Heart left ventricle (tissue), 13 donors: ENCODE measurements around the gene GAS1.

ENCODE experiments used
- POLR2A ChIP-seq, 2 donors: fragments of 450-650 bp; IDR thresholded peaks; one replicate each; pipeline ENCODE4 v1.6.1; 2017; ENCODE audit warnings: antibody characterized with exemption in 2 of 2, mild to moderate bottlenecking in 2 of 2, moderate library complexity in 2 of 2
- TF ChIP-seq, protein P1 (sequence below), 12 donors: fragments of 200-600 bp; sonication (generic) in 4 of 12; IDR thresholded peaks; one replicate each; pipeline versions ENCODE4 v1.5.0 to v1.8.0; 2018 to 2022; ENCODE audit warnings: antibody characterized with exemption in 12 of 12, mild to moderate bottlenecking in 5 of 12
- donor health status: ischemic (EF 13 %, LVEDD 7.1; RV severe dilation, severe dysfunction).
- donor health status: DM: no; HTN: yes; CAD: no.
- donor health status: DM: no; HTN: no; CAD: no.
- donor health status: ischemic (EF 25% LVEDD 6.9; RV normal size, moderate dysfunction).
- donor health status: ischemic (EF 25% LVEDD 5.7; RV mildly dilated, moderate dysfunction).
- donor health status: ischemic (EF 35%, LVEDD 5.7; RV mildly dilated, moderate dysfunction).
- donor health status: nonischemic (EF 11% LVEDD 7.7; RV severe dilation, severe dysfunction).
- donor health status: DM: yes; HTN: yes; CAD: no.
- donor health status: PGD.
- donor health status: ischemic (EF 29% LVEDD 5.4; RV normal size, mild dysfunction).
- donor health status: nonischemic (EF 23%, LVEDD 6.1; RV moderate dilation, normal function).

DNA sequence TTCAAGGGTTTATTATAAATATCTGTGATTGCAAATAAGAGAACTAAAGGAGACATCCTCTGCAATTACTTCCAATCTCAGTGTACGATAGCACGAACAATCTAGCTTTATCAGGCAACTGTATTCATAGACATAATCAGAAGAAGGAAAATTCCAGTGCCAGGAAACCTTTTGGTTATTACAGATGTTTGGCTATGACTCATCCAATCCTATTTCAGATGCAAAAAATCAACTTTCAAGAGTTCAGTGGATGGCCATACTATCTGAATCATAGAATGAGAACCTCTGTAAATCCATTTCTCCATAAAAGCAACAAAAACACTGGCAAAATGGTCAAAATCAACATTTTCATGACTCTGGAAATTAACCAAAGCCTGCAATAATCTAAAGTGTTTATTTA is 37.9 kb downstream of the GAS1 start:
- no peak for TF ChIP-seq POLR2A (IDR thresholded peaks at IDR 0.05)
- TF ChIP-seq, protein P1, sequence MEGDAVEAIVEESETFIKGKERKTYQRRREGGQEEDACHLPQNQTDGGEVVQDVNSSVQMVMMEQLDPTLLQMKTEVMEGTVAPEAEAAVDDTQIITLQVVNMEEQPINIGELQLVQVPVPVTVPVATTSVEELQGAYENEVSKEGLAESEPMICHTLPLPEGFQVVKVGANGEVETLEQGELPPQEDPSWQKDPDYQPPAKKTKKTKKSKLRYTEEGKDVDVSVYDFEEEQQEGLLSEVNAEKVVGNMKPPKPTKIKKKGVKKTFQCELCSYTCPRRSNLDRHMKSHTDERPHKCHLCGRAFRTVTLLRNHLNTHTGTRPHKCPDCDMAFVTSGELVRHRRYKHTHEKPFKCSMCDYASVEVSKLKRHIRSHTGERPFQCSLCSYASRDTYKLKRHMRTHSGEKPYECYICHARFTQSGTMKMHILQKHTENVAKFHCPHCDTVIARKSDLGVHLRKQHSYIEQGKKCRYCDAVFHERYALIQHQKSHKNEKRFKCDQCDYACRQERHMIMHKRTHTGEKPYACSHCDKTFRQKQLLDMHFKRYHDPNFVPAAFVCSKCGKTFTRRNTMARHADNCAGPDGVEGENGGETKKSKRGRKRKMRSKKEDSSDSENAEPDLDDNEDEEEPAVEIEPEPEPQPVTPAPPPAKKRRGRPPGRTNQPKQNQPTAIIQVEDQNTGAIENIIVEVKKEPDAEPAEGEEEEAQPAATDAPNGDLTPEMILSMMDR (IDR thresholded peaks at IDR 0.05) = no peak
